GM21529 (cell line): ENCODE measurements around the gene AMIGO1.
A peak's percentile ranks its signal among the peaks of the same experiment; 100 is the strongest.

Experiments
- ATAC-seq: cut with Tn5 transposase; IDR thresholded peaks from one replicate; pipeline ENCODE4 v1.9.1; 2021; ENCODE audit not compliant: unreplicated experiment

AMIGO1 gene

GRCh38 chr1:109503935-109504334, 5.6 kb downstream of the AMIGO1 start:
- ATAC-seq = no peak

GRCh38 chr1:109502364-109502851, 7.1 kb downstream of the AMIGO1 start:
- no peak for ATAC-seq

GRCh38 chr1:109501644-109502363, 7.7 kb downstream of the AMIGO1 start:
- ATAC-seq = no peak

- ATAC-seq = no peak
Measured at GRCh38 chr1:109500941-109501381, 8.6 kb downstream of the AMIGO1 start.

- no peak for ATAC-seq
Measured at GRCh38 chr1:109499661-109500536, 9.6 kb downstream of the AMIGO1 start.

- ATAC-seq = no peak
Measured at GRCh38 chr1:109499081-109499480, 10.4 kb downstream of the AMIGO1 start.

- no peak for ATAC-seq
Measured at GRCh38 chr1:109498161-109498801, 11.2 kb downstream of the AMIGO1 start.

- no peak for ATAC-seq
Measured at GRCh38 chr1:109497449-109498160, 11.9 kb downstream of the AMIGO1 start.

- no peak for ATAC-seq
Measured at GRCh38 chr1:109495738-109496137, 13.8 kb downstream of the AMIGO1 start.

GRCh38 chr1:109493805-109494539, 15.6 kb downstream of the AMIGO1 start, which contains the start of gene CYB561D1:
TSS of gene CYB561D1 (plus strand) at chr1:109494094. CDS start at chr1:109494140, 46 bp downstream.
- peak; percentile 90 for ATAC-seq

- ATAC-seq = no peak
Measured at GRCh38 chr1:109493227-109493626, 16.3 kb downstream of the AMIGO1 start.

GRCh38 chr1:109492779-109493178, 16.7 kb downstream of the AMIGO1 start:
- no peak for ATAC-seq

- no peak for ATAC-seq
Measured at GRCh38 chr1:109491372-109491771, 18.2 kb downstream of the AMIGO1 start.

- ATAC-seq = no peak
Measured at GRCh38 chr1:109490934-109491302, 18.6 kb downstream of the AMIGO1 start.

- no peak for ATAC-seq
Measured at GRCh38 chr1:109490029-109490933, 19.2 kb downstream of the AMIGO1 start.

- no peak for ATAC-seq
Measured at GRCh38 chr1:109488696-109489095, 20.8 kb downstream of the AMIGO1 start.

GRCh38 chr1:109488201-109488600, 21.3 kb downstream of the AMIGO1 start:
- no peak for ATAC-seq

- ATAC-seq = no peak
Measured at GRCh38 chr1:109487261-109487660, 22.3 kb downstream of the AMIGO1 start.

- no peak for ATAC-seq
Measured at GRCh38 chr1:109485001-109485400, 24.5 kb downstream of the AMIGO1 start.
